ENCODE data around the gene SORL1.

DNA sequence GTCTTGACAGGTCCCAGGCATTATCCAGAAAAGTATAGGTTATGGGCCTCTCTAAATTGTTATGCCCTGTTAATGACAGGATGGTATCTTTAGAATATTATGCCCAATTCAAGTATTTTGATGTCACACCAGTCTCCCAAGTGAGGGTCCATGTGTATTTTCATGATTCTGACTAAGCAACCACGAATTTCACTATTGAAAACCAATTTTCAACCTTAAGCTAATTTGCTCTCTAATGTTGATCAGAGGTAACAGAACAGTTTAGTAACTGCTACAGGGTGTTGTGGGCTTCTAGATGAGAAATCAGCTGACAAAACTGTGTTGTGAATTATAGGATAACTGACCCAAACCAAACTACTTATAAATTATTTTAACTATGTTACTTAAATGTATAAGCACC lies 48.6 kb downstream of the SORL1 start:
- TF ChIP-seq, protein P1, sequence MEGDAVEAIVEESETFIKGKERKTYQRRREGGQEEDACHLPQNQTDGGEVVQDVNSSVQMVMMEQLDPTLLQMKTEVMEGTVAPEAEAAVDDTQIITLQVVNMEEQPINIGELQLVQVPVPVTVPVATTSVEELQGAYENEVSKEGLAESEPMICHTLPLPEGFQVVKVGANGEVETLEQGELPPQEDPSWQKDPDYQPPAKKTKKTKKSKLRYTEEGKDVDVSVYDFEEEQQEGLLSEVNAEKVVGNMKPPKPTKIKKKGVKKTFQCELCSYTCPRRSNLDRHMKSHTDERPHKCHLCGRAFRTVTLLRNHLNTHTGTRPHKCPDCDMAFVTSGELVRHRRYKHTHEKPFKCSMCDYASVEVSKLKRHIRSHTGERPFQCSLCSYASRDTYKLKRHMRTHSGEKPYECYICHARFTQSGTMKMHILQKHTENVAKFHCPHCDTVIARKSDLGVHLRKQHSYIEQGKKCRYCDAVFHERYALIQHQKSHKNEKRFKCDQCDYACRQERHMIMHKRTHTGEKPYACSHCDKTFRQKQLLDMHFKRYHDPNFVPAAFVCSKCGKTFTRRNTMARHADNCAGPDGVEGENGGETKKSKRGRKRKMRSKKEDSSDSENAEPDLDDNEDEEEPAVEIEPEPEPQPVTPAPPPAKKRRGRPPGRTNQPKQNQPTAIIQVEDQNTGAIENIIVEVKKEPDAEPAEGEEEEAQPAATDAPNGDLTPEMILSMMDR (conservative IDR thresholded peaks at IDR 0.05; ENCODE audit: low read length), result no peak
- TF ChIP-seq EZH2phosphoT487 (IDR thresholded peaks at IDR 0.05; ENCODE audit: borderline replicate concordance, low read depth, low read length), result no peak

Data from OCI-LY7 (cell line).